Uterus (tissue), 4 donors: ENCODE measurements around the gene RNGTT. TPM values are rescaled to one million over a fixed set of nuclear protein-coding genes. Genes with fewer than 3 reads are reported as not detected.

ENCODE experiments used
- DNase-seq, 2 donors: peaks; one replicate each; pipeline ENCODE4 v3.0.0-alpha.2; 2019 to 2020
- H3K27ac ChIP-seq, 2 donors: fragments of 200-600 bp; sonication (generic); 1 replicate in 1 of 2; 2 replicates in 1 of 2; pipeline ENCODE4 v1.5.1; 2016 to 2018
- H3K27me3 ChIP-seq, 2 donors: fragments of 200-600 bp; sonication (generic); one replicate each; pipeline ENCODE4 v1.5.1; 2018 to 2019; ENCODE audit warnings: control low read depth in 1 of 2
- H3K36me3 ChIP-seq, 2 donors: fragments of 200-600 bp; sonication (generic); one replicate each; pipeline ENCODE4 v1.5.1; 2019; ENCODE audit warnings: control low read depth in 1 of 2
- H3K4me1 ChIP-seq, 2 donors: fragments of 200-600 bp; sonication (generic); one replicate each; pipeline ENCODE4 v1.5.1; 2018 to 2019; ENCODE audit warnings: control low read depth in 1 of 2
- H3K4me3 ChIP-seq, 2 donors: fragments of 200-600 bp; sonication (generic); 1 replicate in 1 of 2; 2 replicates in 1 of 2; pipeline ENCODE4 v1.5.1; 2018 to 2019; ENCODE audit warnings: mild to moderate bottlenecking in 1 of 2
- H3K9me3 ChIP-seq, 2 donors: fragments of 200-600 bp; sonication (generic); one replicate each; pipeline ENCODE4 v1.5.1; 2019; ENCODE audit warnings: control low read depth in 1 of 2
- POLR2A ChIP-seq, 2 donors: fragments of 450-650 bp; IDR thresholded peaks; one replicate each; pipeline ENCODE4 v1.6.1; 2016; ENCODE audit warnings: antibody characterized with exemption in 2 of 2, mild to moderate bottlenecking in 1 of 2, moderate library complexity in 1 of 2
- intact Hi-C: fragments of 100-400 bp; cut with DNase I; formaldehyde crosslinking; loops from one replicate; pipeline ENCODE4 v1.15.1; 2023; ENCODE audit warnings: low total_unique reads
- small RNA-seq: library from RNA; depleted of rRNA; stranded (forward); fragments of <200 nt; gene quantifications from one replicate; pipeline ENCODE3, GENCODE V24; 2016
- total RNA-seq, 4 donors: library from RNA; depleted of rRNA in 3 of 4; stranded (reverse); fragments of >200 nt in 3 of 4; gene quantifications; one replicate each; pipeline versions ENCODE4 v1.1.0 to v1.2.4, GENCODE V29; 2014 to 2023
- TF ChIP-seq, protein P1 (sequence below), 4 experiments: fragments of 200-600 bp in 2 of 4; fragments of 450-650 bp in 2 of 4; sonication (generic) in 2 of 4; IDR thresholded peaks; one replicate each; pipeline ENCODE4 v1.5.1; 2016 to 2019; ENCODE audit warnings: antibody characterized with exemption in 4 of 4, mild to moderate bottlenecking in 2 of 4, moderate library complexity in 1 of 4
- donor health status: DM: yes; HTN: yes; CAD: no.

RNGTT gene
- total RNA-seq, 4 donors from 2014 or later, result 7.4 to 45.7 (median 16.1) TPM

DNA sequence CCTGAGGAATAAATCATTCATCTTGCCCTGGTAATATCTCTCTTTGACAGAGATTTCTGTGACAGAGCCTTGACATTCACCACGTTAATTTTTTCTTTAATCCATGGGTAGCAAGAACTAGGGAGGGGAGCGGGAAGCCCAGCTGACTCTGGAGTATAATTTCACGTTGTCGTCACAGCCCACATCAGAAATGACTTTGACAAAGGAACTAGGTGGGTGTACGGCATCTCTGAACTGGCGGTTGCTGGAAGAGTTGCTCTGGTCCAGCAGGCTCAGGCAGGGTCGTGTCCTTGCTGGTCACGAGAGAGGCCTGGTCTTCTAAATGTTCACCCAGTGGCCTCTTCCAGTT is 400.2 kb downstream of the RNGTT start:
- Histone ChIP-seq H3K9me3 (no peaks in the 10 kb centered on the region), H3K27me3 (no peaks in the 10 kb centered on the region)
- intact Hi-C loops, result no loop called here

DNA sequence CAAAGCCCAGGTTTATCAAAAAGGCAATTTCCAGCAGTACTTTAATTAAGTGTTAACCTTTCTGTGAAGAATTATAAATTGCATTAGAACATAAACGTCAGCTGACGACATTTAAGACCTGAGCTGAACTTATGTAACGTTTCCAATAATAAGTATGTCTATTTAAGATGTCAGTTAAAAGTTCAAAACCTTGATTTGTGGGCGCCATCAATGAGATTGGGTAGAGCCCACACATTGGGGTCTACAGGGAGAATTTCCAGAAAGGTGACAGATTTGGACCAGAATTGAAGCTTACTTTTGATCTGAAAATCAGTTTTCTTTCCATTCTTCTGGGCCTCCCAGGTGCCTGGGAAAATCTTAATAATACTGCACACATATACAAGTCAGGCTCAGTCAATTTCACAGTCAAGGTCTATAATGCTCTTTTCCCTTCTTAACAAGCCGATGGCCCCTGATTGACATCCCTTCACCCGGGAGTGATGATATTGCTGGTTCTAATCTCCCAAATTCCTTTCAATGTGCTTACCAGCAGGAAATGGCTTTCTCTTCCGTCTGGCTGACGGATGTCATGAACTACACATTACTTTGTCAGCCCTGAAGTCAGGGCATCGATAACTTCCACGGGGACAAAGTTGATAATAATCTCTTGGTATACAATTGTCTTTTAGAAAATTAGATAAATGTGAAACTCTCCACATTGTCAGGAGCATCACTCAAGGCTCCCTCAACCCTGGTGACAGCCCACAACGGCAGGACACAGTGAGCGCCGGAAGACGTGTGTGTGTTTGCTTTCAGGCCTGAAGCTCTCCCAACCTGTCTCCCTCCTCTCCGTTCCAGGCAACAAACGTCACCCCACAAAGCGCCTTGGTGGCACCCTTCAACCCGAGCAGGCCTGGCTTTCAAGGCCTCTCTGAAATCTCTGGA is 400.8 kb downstream of the RNGTT start:
- intact Hi-C loops, result no loop called here
- no peak overlapping the region for H3K27ac ChIP-seq
- no peaks in the 10 kb centered on the region for H3K36me3 ChIP-seq
- no peaks in the 10 kb centered on the region for H3K27me3 ChIP-seq
- no peak for DNase-seq
- TF ChIP-seq, protein P1, sequence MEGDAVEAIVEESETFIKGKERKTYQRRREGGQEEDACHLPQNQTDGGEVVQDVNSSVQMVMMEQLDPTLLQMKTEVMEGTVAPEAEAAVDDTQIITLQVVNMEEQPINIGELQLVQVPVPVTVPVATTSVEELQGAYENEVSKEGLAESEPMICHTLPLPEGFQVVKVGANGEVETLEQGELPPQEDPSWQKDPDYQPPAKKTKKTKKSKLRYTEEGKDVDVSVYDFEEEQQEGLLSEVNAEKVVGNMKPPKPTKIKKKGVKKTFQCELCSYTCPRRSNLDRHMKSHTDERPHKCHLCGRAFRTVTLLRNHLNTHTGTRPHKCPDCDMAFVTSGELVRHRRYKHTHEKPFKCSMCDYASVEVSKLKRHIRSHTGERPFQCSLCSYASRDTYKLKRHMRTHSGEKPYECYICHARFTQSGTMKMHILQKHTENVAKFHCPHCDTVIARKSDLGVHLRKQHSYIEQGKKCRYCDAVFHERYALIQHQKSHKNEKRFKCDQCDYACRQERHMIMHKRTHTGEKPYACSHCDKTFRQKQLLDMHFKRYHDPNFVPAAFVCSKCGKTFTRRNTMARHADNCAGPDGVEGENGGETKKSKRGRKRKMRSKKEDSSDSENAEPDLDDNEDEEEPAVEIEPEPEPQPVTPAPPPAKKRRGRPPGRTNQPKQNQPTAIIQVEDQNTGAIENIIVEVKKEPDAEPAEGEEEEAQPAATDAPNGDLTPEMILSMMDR (IDR thresholded peaks at IDR 0.05), result no peak
- no peak for TF ChIP-seq POLR2A (IDR thresholded peaks at IDR 0.05)
- H3K4me3 ChIP-seq, result no peak overlapping the region
- no peaks in the 10 kb centered on the region for H3K4me1 ChIP-seq
- H3K9me3 ChIP-seq, result no peaks in the 10 kb centered on the region

More for the DNA sequence above, 400.2 kb downstream of the RNGTT start:
- no peaks in the 10 kb centered on the region for H3K4me1 ChIP-seq
- DNase-seq, result no peak
- no peak overlapping the region for H3K27ac ChIP-seq
- no peak overlapping the region for H3K4me3 ChIP-seq
- H3K36me3 ChIP-seq, result no peaks in the 10 kb centered on the region
- TF ChIP-seq, protein P1 (IDR thresholded peaks at IDR 0.05), result no peak
- TF ChIP-seq POLR2A (IDR thresholded peaks at IDR 0.05), result no peak

DNA sequence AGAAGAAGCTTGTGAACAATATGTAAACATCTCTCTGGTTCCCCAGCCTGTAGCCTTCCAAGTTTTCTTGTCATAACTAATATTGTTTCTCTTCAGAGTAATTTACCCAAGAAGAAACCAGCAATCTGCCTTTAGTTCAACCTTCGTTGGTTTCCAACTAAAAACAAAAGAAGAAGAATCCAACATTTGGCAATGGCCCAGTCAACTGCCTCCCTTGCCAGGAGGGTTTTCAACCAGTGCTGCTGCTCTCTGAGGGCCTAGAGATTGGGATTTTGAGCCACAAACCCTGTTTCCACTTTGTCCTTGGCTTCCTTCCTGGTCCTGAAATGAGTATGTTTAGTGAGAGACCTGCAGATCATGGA is 401.5 kb downstream of the RNGTT start:
- H3K4me3 ChIP-seq, result no peak overlapping the region
- DNase-seq, result no peak
- H3K36me3 ChIP-seq, result no peaks in the 10 kb centered on the region
- H3K4me1 ChIP-seq, result no peaks in the 10 kb centered on the region
- H3K9me3 ChIP-seq, result no peaks in the 10 kb centered on the region
- TF ChIP-seq POLR2A (IDR thresholded peaks at IDR 0.05), result no peak
- no peaks in the 10 kb centered on the region for H3K27me3 ChIP-seq
- intact Hi-C loops, result no loop called here
- H3K27ac ChIP-seq, result no peak overlapping the region

DNA sequence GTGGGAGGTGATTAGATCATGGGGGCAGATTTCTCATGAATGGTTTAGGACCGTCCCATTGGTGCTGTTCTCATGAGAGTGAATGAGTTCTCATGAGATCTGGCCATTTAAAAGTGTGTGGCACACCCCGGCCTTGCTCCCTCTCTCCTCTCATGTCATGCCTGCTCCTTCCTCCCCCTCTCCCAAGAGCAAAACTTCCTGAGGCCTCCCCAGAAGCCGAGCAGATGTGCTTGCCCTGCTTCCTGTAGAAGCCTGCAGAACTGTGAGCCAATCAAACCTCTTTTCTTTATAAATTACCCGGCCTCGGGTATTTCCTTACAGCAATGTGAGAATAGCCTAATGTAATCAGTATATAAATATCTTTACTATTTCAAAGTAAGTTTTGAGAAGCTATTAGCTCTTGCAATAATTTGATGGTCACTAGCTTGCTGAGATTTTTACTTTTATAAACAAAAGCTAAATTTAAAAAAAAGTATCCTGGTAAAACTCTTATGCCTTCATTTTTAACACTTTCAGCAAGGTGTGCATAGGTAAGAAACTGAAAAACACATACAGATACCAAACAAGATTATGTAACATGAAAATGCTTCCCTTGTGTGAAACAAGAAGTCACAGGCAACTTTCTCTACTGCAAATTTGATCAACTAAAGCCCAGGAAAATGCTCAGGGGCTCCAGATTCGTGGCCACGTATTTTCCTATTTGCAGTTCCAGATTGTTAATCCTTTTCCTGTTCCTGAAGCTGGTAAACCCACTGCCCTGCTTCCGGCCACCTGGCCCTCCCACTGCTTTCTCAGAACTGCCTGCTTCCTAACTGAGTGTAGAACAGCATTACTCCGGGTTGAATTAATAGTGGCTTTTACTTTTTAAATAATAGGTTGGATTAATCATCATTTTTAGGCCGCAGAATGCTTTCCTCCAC is 402.1 kb downstream of the RNGTT start:
- Histone ChIP-seq H3K36me3 (no peaks in the 10 kb centered on the region), H3K4me1 (no peaks in the 10 kb centered on the region), H3K4me3 (no peak overlapping the region), H3K27me3 (no peaks in the 10 kb centered on the region), H3K9me3 (no peaks in the 10 kb centered on the region), H3K27ac (no peak overlapping the region)
- intact Hi-C loops, result no loop called here
- no peak for DNase-seq
- TF ChIP-seq POLR2A (IDR thresholded peaks at IDR 0.05), result no peak

Small RNA genes within 50 kb of the gene (small RNA-seq; reads per million reads assigned to genes)
- gene AL079342.1 (not detected), gene RF00045 (not detected)

Other genes starting within 250 kb of the RNGTT start
- 100 to 1,000 TPM; 114 to 340 (median 203) TPM for gene PNRC1, start 117.1 kb upstream of the RNGTT start, total RNA-seq
- gene SRSF12, start 154.5 kb upstream of the RNGTT start, total RNA-seq, result 10 to 100 TPM in 1 of 4 donors, 1 to 10 TPM in 1, not detected in 2; 2.8 to 12.7 TPM
- 10 to 100 TPM in 3 of 4 donors, 1 to 10 TPM in 1; 5.6 to 50.3 (median 16.0) TPM for gene PM20D2, start 182.4 kb upstream of the RNGTT start, total RNA-seq